GM12872 (cell line): ENCODE measurements around the gene AADACL4.

Experiments
- CTCF ChIP-seq: IDR thresholded peaks from 3 replicates; pipeline ENCODE4 v1.5.1; 2011; ENCODE audit warnings: low read depth, mild to moderate bottlenecking, low read length, moderate library complexity; ENCODE audit not compliant: insufficient read depth

The AADACL4 gene

GRCh38 chr1:12643785-12644184 lies at the start of gene AADACL4:
TSS of gene AADACL4 (plus strand) at chr1:12644085. CDS start at chr1:12644547, 462 bp downstream.
- no peak for TF ChIP-seq CTCF

GRCh38 chr1:12594490-12594889 lies 49.4 kb upstream of the AADACL4 start:
- 0 out of 3 replicates have a peak, but pooled peaks have one; percentile 2 for TF ChIP-seq CTCF

- TF ChIP-seq CTCF, result no peak
Measured at GRCh38 chr1:12594966-12595756, 48.7 kb upstream of the AADACL4 start.

GRCh38 chr1:12595757-12596006 lies 48.2 kb upstream of the AADACL4 start:
- no peak for TF ChIP-seq CTCF

DNA sequence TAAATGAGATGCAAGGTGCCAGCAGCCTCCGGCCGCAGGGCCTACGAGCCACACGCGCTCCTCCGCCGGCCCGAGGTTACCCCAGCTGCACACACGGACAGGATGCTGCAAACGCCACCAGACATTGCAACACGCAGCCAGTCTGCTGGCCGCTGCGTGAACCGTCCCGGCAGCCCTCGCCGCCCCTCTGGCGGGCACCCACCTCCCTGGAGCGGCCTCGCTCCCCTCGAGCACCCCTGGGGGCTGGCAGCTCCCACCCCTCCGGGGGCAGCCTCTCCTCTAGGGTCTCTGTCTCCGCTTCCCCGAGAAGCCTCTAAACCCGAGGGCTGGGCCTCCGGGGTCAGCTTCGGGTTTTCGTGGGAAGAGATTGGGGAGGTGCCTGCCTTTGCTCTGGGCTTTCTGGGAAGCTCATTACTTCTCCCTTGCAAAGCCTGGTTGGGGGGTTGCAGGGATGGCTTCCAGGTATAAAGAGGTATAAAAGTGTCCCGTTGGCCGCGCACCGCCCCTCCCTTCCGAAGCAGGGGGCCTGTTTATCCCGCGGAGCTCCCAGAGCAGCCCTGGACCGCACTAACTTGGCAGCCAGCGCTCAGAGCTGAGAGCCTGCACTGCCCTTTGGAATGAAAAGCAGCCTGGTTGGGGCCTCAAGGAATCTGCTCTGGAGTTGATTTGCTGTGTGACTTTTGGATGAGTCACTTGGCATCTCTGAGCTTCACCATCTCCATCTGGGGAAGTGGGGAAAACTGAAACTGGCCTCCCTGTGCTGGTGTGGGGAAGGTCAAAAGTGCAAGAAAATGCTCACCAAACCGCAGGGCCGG lies 47.7 kb upstream of the AADACL4 start:
- TF ChIP-seq CTCF, result no peak

- no peak for TF ChIP-seq CTCF
Measured at GRCh38 chr1:12597792-12598191, 46.1 kb upstream of the AADACL4 start.

GRCh38 chr1:12598974-12599373 lies 44.9 kb upstream of the AADACL4 start:
- TF ChIP-seq CTCF, result no peak
